Measurements from ENCODE around the gene SLC30A2. TPM values are rescaled to one million over a fixed set of nuclear protein-coding genes. Genes with fewer than 3 reads are reported as not detected.
"Not testable (repeated sequence)": the region's sequence is repeated elsewhere in the genome, so short reads cannot be mapped to it uniquely, and the experiment has no call there.

Gene SLC30A2
- total RNA-seq = 20.6 TPM

GRCh38 chr1:26045722-26046245, at the start of gene SLC30A2:
Gene SLC30A2 (minus strand): TSS chr1:26046118. CDS start chr1:26045896, 222 bp downstream.
- DNase-seq (ENCODE audit: low spot score) = no peak

GRCh38 chr1:26094677-26095383, 48.9 kb upstream of the SLC30A2 start:
- no peak for DNase-seq (ENCODE audit: low spot score)

- no peak for DNase-seq (ENCODE audit: low spot score)
Measured at GRCh38 chr1:26094076-26094669, 48.3 kb upstream of the SLC30A2 start.

- DNase-seq (ENCODE audit: low spot score) = not testable (repeated sequence)
Measured at GRCh38 chr1:26093569-26093968, 47.7 kb upstream of the SLC30A2 start.

GRCh38 chr1:26092422-26092821, 46.5 kb upstream of the SLC30A2 start:
- DNase-seq (ENCODE audit: low spot score) = no peak

- DNase-seq (ENCODE audit: low spot score) = no peak
Measured at GRCh38 chr1:26090893-26091292, 45.0 kb upstream of the SLC30A2 start.

GRCh38 chr1:26089125-26089524, 43.2 kb upstream of the SLC30A2 start:
- DNase-seq (ENCODE audit: low spot score) = no peak

- no peak for DNase-seq (ENCODE audit: low spot score)
Measured at GRCh38 chr1:26084844-26085243, 38.9 kb upstream of the SLC30A2 start.

GRCh38 chr1:26084091-26084561, 38.2 kb upstream of the SLC30A2 start:
- DNase-seq (ENCODE audit: low spot score) = no peak

GRCh38 chr1:26083208-26083607, 37.3 kb upstream of the SLC30A2 start:
- DNase-seq (ENCODE audit: low spot score) = no peak

GRCh38 chr1:26082020-26082350, 36.1 kb upstream of the SLC30A2 start:
- no peak for DNase-seq (ENCODE audit: low spot score)

- DNase-seq (ENCODE audit: low spot score) = no peak
Measured at GRCh38 chr1:26081267-26082019, 35.5 kb upstream of the SLC30A2 start.

- no peak for DNase-seq (ENCODE audit: low spot score)
Measured at GRCh38 chr1:26079960-26080814, 34.3 kb upstream of the SLC30A2 start.

GRCh38 chr1:26079178-26079563, 33.3 kb upstream of the SLC30A2 start:
- DNase-seq (ENCODE audit: low spot score) = no peak

GRCh38 chr1:26078286-26079177, 32.6 kb upstream of the SLC30A2 start:
- no peak for DNase-seq (ENCODE audit: low spot score)

GRCh38 chr1:26077524-26077923, 31.6 kb upstream of the SLC30A2 start:
- no peak for DNase-seq (ENCODE audit: low spot score)

- no peak for DNase-seq (ENCODE audit: low spot score)
Measured at GRCh38 chr1:26075421-26076144, 29.7 kb upstream of the SLC30A2 start.

GRCh38 chr1:26072305-26072704, 26.4 kb upstream of the SLC30A2 start:
- no peak for DNase-seq (ENCODE audit: low spot score)

GRCh38 chr1:26070963-26071342, 25.0 kb upstream of the SLC30A2 start:
- DNase-seq (ENCODE audit: low spot score) = no peak

All from ureter (tissue), 1 donor.